ENCODE measurements around the gene DMRTA2. TPM values are rescaled to one million over a fixed set of nuclear protein-coding genes. Genes with fewer than 3 reads are reported as not detected.

Gene DMRTA2
- total and polyA plus RNA-seq, 9 of the 15 experiments (the other 6 are each of a cell fraction or from before 2014, with no cell fraction given): not detected

DNA sequence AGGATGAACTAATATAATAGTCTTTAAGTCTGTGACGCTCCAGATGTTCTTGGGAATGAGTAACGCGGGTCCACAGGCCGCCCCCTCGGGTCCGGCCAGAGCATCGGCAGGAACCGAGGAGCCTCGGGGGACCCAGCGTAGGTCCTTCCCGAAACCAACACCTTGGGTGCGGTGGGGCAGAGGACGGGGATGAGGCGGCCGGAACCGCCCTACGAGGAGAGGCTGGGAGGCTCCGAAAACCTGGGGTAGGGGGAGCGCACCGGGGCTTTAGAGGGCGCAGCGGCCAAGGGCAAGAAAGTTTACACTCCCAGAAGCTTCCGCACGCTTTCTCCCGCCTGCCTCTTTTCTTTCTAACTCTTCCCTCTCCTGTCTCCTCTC, 7.1 kb downstream of the DMRTA2 start:
- Histone ChIP-seq H3K9ac (ENCODE audit: insufficient read depth in 1 of 2, low read depth in 2 of 2, low read length in 2 of 2) (no peak overlapping the region), H3K27me3 (ENCODE audit: control insufficient read depth in 2 of 2, insufficient read depth in 2 of 2, low read length in 2 of 2) (peaks cover 62 to 75% of the 10 kb centered on the region in 2 experiments), H3K79me2 (ENCODE audit: control insufficient read depth, insufficient read depth, low read length) (no peaks in the 10 kb centered on the region), H3K4me2 (ENCODE audit: insufficient read depth, low read length) (no peak overlapping the region), H3K36me3 (ENCODE audit: control insufficient read depth, insufficient read depth, low read length) (no peaks in the 10 kb centered on the region), H4K20me1 (replicated peaks; ENCODE audit: control insufficient read depth, insufficient read depth, low read length) (0 out of 2 replicates have a peak, but pooled peaks cover 3% of the 10 kb centered on the region), H3K9me3 (replicated peaks; ENCODE audit: control insufficient read depth, insufficient read depth, low read depth, low read length) (no peaks in the 10 kb centered on the region), H3K4me1 (replicated peaks in 1 of 2; ENCODE audit: control insufficient read depth in 2 of 2, insufficient read depth in 2 of 2, low read length in 2 of 2) (peaks cover 0 to 33% of the 10 kb centered on the region in 2 experiments; a peak in 1 of 5 replicates), H3K9me1 (ENCODE audit: control insufficient read depth, insufficient read depth, low read length) (no peaks in the 10 kb centered on the region), H2AFZ (ENCODE audit: low read depth, low read length) (no peak overlapping the region), H3K27ac (ENCODE audit: extremely low read depth, low read depth, low read length) (no peak overlapping the region), H3K4me3 (no peak overlapping the region)
- no TSS peak for BruUV-seq (replicated peaks)
- POLR2A ChIA-PET: interaction anchor here (0.5 to 1.0 kb wide), 2 partner anchors 9 to 872 kb away, joined by 3 to 4 read pairs; no protein-coding TSS in a partner anchor
- in situ Hi-C loops (cut with MboI) (no loop called here), intact Hi-C loops (cut with micrococcal nuclease) (no loop called here)
- CTCF ChIA-PET (ENCODE audit: low intra/inter-chr PET ratio): no interaction called here
- no peak for TF ChIP-seq FOXK2 (conservative IDR thresholded peaks at IDR 0.05 in 1 of 2, IDR thresholded peaks at IDR 0.05 in 1 of 2; ENCODE audit: low read depth in 2 of 2)
- TF ChIP-seq PKNOX1 (IDR thresholded peaks at IDR 0.05): no peak
- no peak for TF ChIP-seq TRIM28 (IDR thresholded peaks at IDR 0.05)
- TF ChIP-seq ZNF184 (CRISPR knock-in tag; IDR thresholded peaks at IDR 0.05): no peak
- no peak for TF ChIP-seq ZNF436 (CRISPR knock-in tag; IDR thresholded peaks at IDR 0.05)
- no peak for TF ChIP-seq HCFC1 (IDR thresholded peaks at IDR 0.05; ENCODE audit: low read depth, low read length)
- TF ChIP-seq KLF10 (CRISPR knock-in tag; IDR thresholded peaks at IDR 0.05): no peak
- TF ChIP-seq MYNN (IDR thresholded peaks at IDR 0.05): no peak
- TF ChIP-seq MYNN (CRISPR knock-in tag; IDR thresholded peaks at IDR 0.05): no peak
- TF ChIP-seq FOXO4 (CRISPR knock-in tag; IDR thresholded peaks at IDR 0.05): no peak
- TF ChIP-seq RBM14 (IDR thresholded peaks at IDR 0.05; ENCODE audit: borderline replicate concordance, insufficient read depth, low read depth, low read length): no peak
- no peak for TF ChIP-seq NR0B1 (IDR thresholded peaks at IDR 0.05; ENCODE audit: partially characterized antibody)
- no peak for TF ChIP-seq ZNF785 (CRISPR knock-in tag; IDR thresholded peaks at IDR 0.05)
- no peak for TF ChIP-seq TEAD1 (CRISPR knock-in tag; IDR thresholded peaks at IDR 0.05)
- WGBS (ENCODE audit: insufficient coverage, low coverage, missing lambda C conversion rate): 7% methylated on average over 22 of the region's 25 CpGs
- peak in 3 of 4 experiments; percentile 12 to 13 (median 12) for DNase-seq (ENCODE audit: extremely low read depth in 1 of 4, low spot score in 3 of 4)
- no peak for FAIRE-seq
- ATAC-seq: no peak
